Breast epithelium (tissue), 4 donors: ENCODE results near the gene TMEM161A. TPM values are rescaled to one million over a fixed set of nuclear protein-coding genes. Genes with fewer than 3 reads are reported as not detected.

ENCODE experiments used
- DNase-seq, 2 donors: peaks; one replicate each; pipeline ENCODE4 v3.0.0-alpha.2; 2019; ENCODE audit warnings: low spot score in 2 of 2
- H3K27ac ChIP-seq, 2 donors: fragments of 200-600 bp; sonication (generic) in 1 of 2; one replicate each; pipeline ENCODE4 v1.5.1; 2016 to 2019; ENCODE audit warnings: mild to moderate bottlenecking in 1 of 2
- H3K27me3 ChIP-seq, 2 donors: fragments of 200-600 bp; sonication (generic) in 1 of 2; one replicate each; pipeline versions ENCODE4 v1.5.1 to v1.6.0; 2017 to 2019; ENCODE audit warnings: control low read depth in 1 of 2, mild to moderate bottlenecking in 1 of 2
- H3K36me3 ChIP-seq: fragments of 200-600 bp; one replicate; pipeline ENCODE4 v1.5.1; 2019
- H3K4me1 ChIP-seq, 2 donors: fragments of 200-600 bp; sonication (generic); one replicate each; pipeline ENCODE4 v1.5.1; 2016 to 2019; ENCODE audit warnings: control low read depth in 1 of 2
- H3K4me3 ChIP-seq, 3 donors: fragments of 200-600 bp; sonication (generic); 1 replicate in 2 of 3; 2 replicates in 1 of 3; pipeline ENCODE4 v1.5.1; 2016 to 2019; ENCODE audit warnings: mild to moderate bottlenecking in 3 of 3, moderate library complexity in 2 of 3
- H3K9me3 ChIP-seq, 2 donors: fragments of 200-600 bp; sonication (generic) in 1 of 2; one replicate each; pipeline ENCODE4 v1.5.1; 2016 to 2019; ENCODE audit warnings: control low read depth in 1 of 2
- CTCF ChIP-seq, 3 donors: fragments of 450-650 bp; IDR thresholded peaks; one replicate each; pipeline ENCODE4 v1.5.1; 2016 to 2017; ENCODE audit warnings: antibody characterized with exemption in 3 of 3, mild to moderate bottlenecking in 3 of 3, moderate library complexity in 3 of 3
- POLR2A ChIP-seq: fragments of 450-650 bp; IDR thresholded peaks from one replicate; pipeline ENCODE4 v1.6.1; 2016; ENCODE audit warnings: antibody characterized with exemption, mild to moderate bottlenecking, moderate library complexity
- POLR2AphosphoS5 ChIP-seq, 3 donors: sonication (generic); formaldehyde crosslinking; IDR thresholded peaks; one replicate each; pipeline ENCODE4 v1.6.1; 2017; ENCODE audit warnings: antibody characterized with exemption in 3 of 3
- intact Hi-C: fragments of 100-400 bp; cut with DNase I; formaldehyde crosslinking; loops from one replicate; pipeline ENCODE4 v1.15.1; 2023; ENCODE audit warnings: low total_unique reads
- total RNA-seq, 3 donors: library from RNA; depleted of rRNA; stranded (reverse); fragments of >200 nt; gene quantifications; one replicate each; pipeline ENCODE4 v1.1.0, GENCODE V29; 2016

The TMEM161A gene
- total RNA-seq, 3 donors from 2014 or later: 13.8 to 20.3 (median 18.0) TPM

GRCh38 chr19:19098703-19099632, 39.3 kb downstream of the TMEM161A start:
- Histone ChIP-seq H3K27ac (no peak overlapping the region), H3K4me3 (no peak overlapping the region), H3K27me3 (no peaks in the 10 kb centered on the region), H3K4me1 (no peaks in the 10 kb centered on the region), H3K9me3 (no peaks in the 10 kb centered on the region), H3K36me3 (no peaks in the 10 kb centered on the region)
- intact Hi-C loops: no loop called here
- TF ChIP-seq CTCF (IDR thresholded peaks at IDR 0.05) (no peak), POLR2A (no peak), POLR2AphosphoS5 (IDR thresholded peaks at IDR 0.05) (no peak)
- DNase-seq: no peak

- TF ChIP-seq POLR2AphosphoS5 (IDR thresholded peaks at IDR 0.05): no peak
- TF ChIP-seq POLR2A: no peak
- no peak for TF ChIP-seq CTCF (IDR thresholded peaks at IDR 0.05)
- no peak overlapping the region for H3K4me3 ChIP-seq
- DNase-seq: no peak
- H3K9me3 ChIP-seq: no peaks in the 10 kb centered on the region
- no peaks in the 10 kb centered on the region for H3K36me3 ChIP-seq
- no peak overlapping the region for H3K27ac ChIP-seq
- no peaks in the 10 kb centered on the region for H3K27me3 ChIP-seq
- no peaks in the 10 kb centered on the region for H3K4me1 ChIP-seq
- intact Hi-C loops: no loop called here
Observed at GRCh38 chr19:19098084-19098702, 40.1 kb downstream of the TMEM161A start.

- intact Hi-C loops: no loop called here
- no peaks in the 10 kb centered on the region for H3K4me1 ChIP-seq
Observed at GRCh38 chr19:19096641-19097627, 41.3 kb downstream of the TMEM161A start.

GRCh38 chr19:19095691-19096090, 42.6 kb downstream of the TMEM161A start:
- Histone ChIP-seq H3K27ac (no peak overlapping the region), H3K27me3 (no peaks in the 10 kb centered on the region), H3K4me1 (no peaks in the 10 kb centered on the region), H3K36me3 (no peaks in the 10 kb centered on the region), H3K9me3 (no peaks in the 10 kb centered on the region), H3K4me3 (no peak overlapping the region)
- TF ChIP-seq POLR2A: no peak
- TF ChIP-seq CTCF (IDR thresholded peaks at IDR 0.05): no peak
- TF ChIP-seq POLR2AphosphoS5 (IDR thresholded peaks at IDR 0.05): no peak
- intact Hi-C loops: no loop called here
- DNase-seq: no peak

More at GRCh38 chr19:19096641-19097627, 41.3 kb downstream of the TMEM161A start:
- H3K9me3 ChIP-seq: no peaks in the 10 kb centered on the region
- no peaks in the 10 kb centered on the region for H3K36me3 ChIP-seq
- H3K27ac ChIP-seq: no peak overlapping the region
- no peak for TF ChIP-seq POLR2A
- TF ChIP-seq CTCF (IDR thresholded peaks at IDR 0.05): no peak
- TF ChIP-seq POLR2AphosphoS5 (IDR thresholded peaks at IDR 0.05): no peak
- H3K27me3 ChIP-seq: no peaks in the 10 kb centered on the region
- no peak for DNase-seq
- H3K4me3 ChIP-seq: no peak overlapping the region
